Fibroblast of pulmonary artery (primary cell): ENCODE results near the gene CLTA.

Experiments
- DNase-seq: peaks from one replicate; pipeline ENCODE4 v3.0.0-alpha.2; 2010; ENCODE audit warnings: low read depth
- H3K4me3 ChIP-seq: replicated peaks from 2 replicates; pipeline ENCODE4 v1.5.1; 2011; ENCODE audit warnings: low read depth, mild to moderate bottlenecking, control low read depth, low read length, moderate library complexity
- CTCF ChIP-seq: IDR thresholded peaks from 2 replicates; pipeline ENCODE4 v1.5.1; 2011; ENCODE audit warnings: mild to moderate bottlenecking, control low read depth, low read length, inconsistent platforms; ENCODE audit errors: missing control alignments

The CLTA gene

GRCh38 chr9:36164989-36165388 lies 25.7 kb upstream of the CLTA start:
- no peak for DNase-seq

GRCh38 chr9:36165826-36166167 lies 24.9 kb upstream of the CLTA start:
- no peak for TF ChIP-seq CTCF
- peak overlapping the region; percentile 58 for H3K4me3 ChIP-seq
- peak; percentile 60 for DNase-seq

More at GRCh38 chr9:36164989-36165388, 25.7 kb upstream of the CLTA start:
- H3K4me3 ChIP-seq = no peak overlapping the region
- no peak for TF ChIP-seq CTCF

- peak; percentile 50 for TF ChIP-seq CTCF
- H3K4me3 ChIP-seq = peak overlapping the region; percentile 58
- peak; percentile 82 for DNase-seq
These were observed 24.4 kb upstream of the CLTA start for GRCh38 chr9:36166168-36166927.

- no peak within 1 kb of the TSS for H3K4me3 ChIP-seq
- DNase-seq = no peak
- TF ChIP-seq CTCF = no peak
These were observed 21.6 kb upstream of the CLTA start, which contains the start of gene CCIN for GRCh38 chr9:36169166-36169565. TSS of gene CCIN (plus strand) at chr9:36169388. CDS start at chr9:36169503, 115 bp downstream.

- TF ChIP-seq CTCF = no peak
- no peak for DNase-seq
- H3K4me3 ChIP-seq = no peak overlapping the region
These were observed 21.0 kb upstream of the CLTA start for GRCh38 chr9:36169708-36170107.

GRCh38 chr9:36170531-36170930 lies 20.2 kb upstream of the CLTA start:
- no peak overlapping the region for H3K4me3 ChIP-seq
- no peak for TF ChIP-seq CTCF
- no peak for DNase-seq

- TF ChIP-seq CTCF = no peak
- no peak for DNase-seq
- no peak overlapping the region for H3K4me3 ChIP-seq
These were observed 16.9 kb upstream of the CLTA start for GRCh38 chr9:36173861-36174260.
